ENCODE results near the gene CAV1. TPM values are rescaled to one million over a fixed set of nuclear protein-coding genes. Genes with fewer than 3 reads are reported as not detected.

The CAV1 gene
- total RNA-seq, 1 experiment from 2014 or later = 20.2 TPM

DNA sequence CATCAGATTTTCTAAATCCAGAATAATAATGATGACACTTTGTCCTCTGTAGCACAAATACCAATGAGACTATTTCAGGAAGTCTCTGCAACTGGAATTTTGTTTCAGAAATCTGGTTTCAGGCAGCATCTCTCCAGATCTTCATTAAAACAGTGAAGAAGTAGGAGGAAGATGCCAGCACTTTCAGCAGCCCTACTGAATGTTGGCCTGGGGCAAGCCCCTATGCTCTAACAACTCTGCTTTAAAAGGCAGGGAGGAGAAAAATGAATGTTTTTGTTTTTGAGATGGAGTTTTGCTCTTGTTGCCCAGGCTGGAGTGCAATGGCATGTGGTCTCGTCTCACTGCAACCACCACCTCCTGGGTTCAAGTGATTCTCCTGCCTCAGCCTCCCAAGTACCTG lies 7.2 kb upstream of the CAV1 start:
- no peak overlapping the region for H2BK120ac ChIP-seq (ENCODE audit: low read depth, low read length, poor library complexity, severe bottlenecking)
- H2AFZ ChIP-seq (ENCODE audit: low read length) = no peak overlapping the region
- no peak overlapping the region for H3K27ac ChIP-seq (ENCODE audit: insufficient read length, low read depth, low read length)
- H4K5ac ChIP-seq (ENCODE audit: insufficient read length, low read depth, low read length) = no peak overlapping the region
- H3K4me1 ChIP-seq (ENCODE audit: insufficient read depth, low read length) = peaks cover 6% of the 10 kb centered on the region; the same call in 1 of the 2 replicates
- H3K27me3 ChIP-seq (ENCODE audit: insufficient read depth, low read length) = no peaks in the 10 kb centered on the region
- H3K14ac ChIP-seq (ENCODE audit: insufficient read depth, low read length) = no peak overlapping the region
- H3K4ac ChIP-seq (ENCODE audit: low read depth, low read length) = no peak overlapping the region
- no peak overlapping the region for H2BK20ac ChIP-seq (ENCODE audit: low read depth, low read length, poor library complexity, severe bottlenecking)
- WGBS (ENCODE audit: extremely low coverage, insufficient read length, low lambda C conversion rate) = no CpG with 5 or more reads among the region's 1 CpG
- TF ChIP-seq, protein P1, sequence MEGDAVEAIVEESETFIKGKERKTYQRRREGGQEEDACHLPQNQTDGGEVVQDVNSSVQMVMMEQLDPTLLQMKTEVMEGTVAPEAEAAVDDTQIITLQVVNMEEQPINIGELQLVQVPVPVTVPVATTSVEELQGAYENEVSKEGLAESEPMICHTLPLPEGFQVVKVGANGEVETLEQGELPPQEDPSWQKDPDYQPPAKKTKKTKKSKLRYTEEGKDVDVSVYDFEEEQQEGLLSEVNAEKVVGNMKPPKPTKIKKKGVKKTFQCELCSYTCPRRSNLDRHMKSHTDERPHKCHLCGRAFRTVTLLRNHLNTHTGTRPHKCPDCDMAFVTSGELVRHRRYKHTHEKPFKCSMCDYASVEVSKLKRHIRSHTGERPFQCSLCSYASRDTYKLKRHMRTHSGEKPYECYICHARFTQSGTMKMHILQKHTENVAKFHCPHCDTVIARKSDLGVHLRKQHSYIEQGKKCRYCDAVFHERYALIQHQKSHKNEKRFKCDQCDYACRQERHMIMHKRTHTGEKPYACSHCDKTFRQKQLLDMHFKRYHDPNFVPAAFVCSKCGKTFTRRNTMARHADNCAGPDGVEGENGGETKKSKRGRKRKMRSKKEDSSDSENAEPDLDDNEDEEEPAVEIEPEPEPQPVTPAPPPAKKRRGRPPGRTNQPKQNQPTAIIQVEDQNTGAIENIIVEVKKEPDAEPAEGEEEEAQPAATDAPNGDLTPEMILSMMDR (conservative IDR thresholded peaks at IDR 0.05) = no peak
- no peak overlapping the region for H3K4me2 ChIP-seq (ENCODE audit: insufficient read depth, insufficient read length, low read length)
- no peaks in the 10 kb centered on the region for H4K20me1 ChIP-seq (ENCODE audit: control insufficient read depth, insufficient read depth, insufficient read length)
- H2BK5ac ChIP-seq (ENCODE audit: insufficient read length, low read length) = no peak overlapping the region
- H3T11ph ChIP-seq (ENCODE audit: low read length) = no peak overlapping the region
- H2BK12ac ChIP-seq (ENCODE audit: insufficient read length, low read depth, low read length) = no peak overlapping the region
- Mint-ChIP-seq H3K4me3 (no peak overlapping the region), H3K9me3 (no peaks in the 10 kb centered on the region), H3K4me1 (peaks cover 21 to 30% of the 10 kb centered on the region in 2 experiments), H3K27ac (no peak overlapping the region), H3K27me3 (ENCODE audit: low read depth) (no peaks in the 10 kb centered on the region), H3K36me3 (ENCODE audit: insufficient read depth in 1 of 3, low read depth in 3 of 3) (no peaks in the 10 kb centered on the region)
- H4K91ac ChIP-seq (ENCODE audit: insufficient read length, low read depth, low read length) = no peak overlapping the region
- H3K56ac ChIP-seq (ENCODE audit: insufficient read length, low read depth, low read length) = no peak overlapping the region
- no peaks in the 10 kb centered on the region for H3K23me2 ChIP-seq (ENCODE audit: insufficient read length, low read depth, low read length, poor library complexity, severe bottlenecking)
- no peaks in the 10 kb centered on the region for H3K9me3 ChIP-seq (ENCODE audit: control insufficient read depth, low read depth, low read length)
- no peaks in the 10 kb centered on the region for H3K79me1 ChIP-seq (ENCODE audit: insufficient read depth, low read depth, low read length, poor library complexity, severe bottlenecking)
- no peak overlapping the region for H2AK5ac ChIP-seq (ENCODE audit: insufficient read length, low read length)
- H3K79me2 ChIP-seq (ENCODE audit: insufficient read depth, low read length) = no peaks in the 10 kb centered on the region
- H3K18ac ChIP-seq (ENCODE audit: insufficient read length, low read depth, low read length) = no peak overlapping the region
- no peak overlapping the region for H4K8ac ChIP-seq (replicated peaks; ENCODE audit: insufficient read length, low read depth, low read length)
- H3K9ac ChIP-seq (ENCODE audit: extremely low read depth, insufficient read length, low read length) = no peak overlapping the region
- no peak overlapping the region for H2BK15ac ChIP-seq (ENCODE audit: low read depth, low read length)
- H3K23ac ChIP-seq (ENCODE audit: insufficient read length, low read depth, low read length) = no peak overlapping the region
- DNase-seq = no peak

Measured in H9 (cell line).